Neural crest cell (in vitro differentiated cells): ENCODE measurements around the gene C20orf202. TPM values are rescaled to one million over a fixed set of nuclear protein-coding genes. Genes with fewer than 3 reads are reported as not detected.

Experiments
- DNase-seq: peaks from one replicate; pipeline ENCODE4 v3.0.0; 2021; ENCODE audit warnings: low read depth, mixed read lengths, low spot score
- H3K27ac Mint-ChIP-seq: one replicate; pipeline ENCODE4 v1.8.0; 2021; ENCODE audit warnings: mild to moderate bottlenecking, mixed read lengths; ENCODE audit not compliant: unreplicated experiment
- H3K27me3 Mint-ChIP-seq: 2 replicates; pipeline ENCODE4 v1.8.0; 2021; ENCODE audit warnings: low read depth, mild to moderate bottlenecking, mixed read lengths
- H3K36me3 Mint-ChIP-seq: 2 replicates; pipeline ENCODE4 v1.8.0; 2021; ENCODE audit warnings: low read depth, mild to moderate bottlenecking, mixed read lengths
- H3K4me1 Mint-ChIP-seq: 2 replicates; pipeline ENCODE4 v1.8.0; 2021; ENCODE audit warnings: mixed read lengths
- H3K4me3 Mint-ChIP-seq: one replicate; pipeline ENCODE4 v1.8.0; 2021; ENCODE audit warnings: mild to moderate bottlenecking, mixed read lengths
- H3K9me3 Mint-ChIP-seq: 2 replicates; pipeline ENCODE4 v1.8.0; 2021; ENCODE audit warnings: mixed read lengths
- total RNA-seq: library from RNA; stranded (reverse); gene quantifications from 2 replicates; pipeline ENCODE4 v1.2.1, GENCODE V29; 2021
- TF ChIP-seq, protein P1 (sequence below): fragments of 200-600 bp; sonication (generic); conservative IDR thresholded peaks from 2 replicates; pipeline ENCODE4 v1.5.0; 2021; ENCODE audit warnings: antibody characterized with exemption, mild to moderate bottlenecking

C20orf202 gene
- total RNA-seq, 1 donor from 2014 or later = 0.23 TPM

DNA sequence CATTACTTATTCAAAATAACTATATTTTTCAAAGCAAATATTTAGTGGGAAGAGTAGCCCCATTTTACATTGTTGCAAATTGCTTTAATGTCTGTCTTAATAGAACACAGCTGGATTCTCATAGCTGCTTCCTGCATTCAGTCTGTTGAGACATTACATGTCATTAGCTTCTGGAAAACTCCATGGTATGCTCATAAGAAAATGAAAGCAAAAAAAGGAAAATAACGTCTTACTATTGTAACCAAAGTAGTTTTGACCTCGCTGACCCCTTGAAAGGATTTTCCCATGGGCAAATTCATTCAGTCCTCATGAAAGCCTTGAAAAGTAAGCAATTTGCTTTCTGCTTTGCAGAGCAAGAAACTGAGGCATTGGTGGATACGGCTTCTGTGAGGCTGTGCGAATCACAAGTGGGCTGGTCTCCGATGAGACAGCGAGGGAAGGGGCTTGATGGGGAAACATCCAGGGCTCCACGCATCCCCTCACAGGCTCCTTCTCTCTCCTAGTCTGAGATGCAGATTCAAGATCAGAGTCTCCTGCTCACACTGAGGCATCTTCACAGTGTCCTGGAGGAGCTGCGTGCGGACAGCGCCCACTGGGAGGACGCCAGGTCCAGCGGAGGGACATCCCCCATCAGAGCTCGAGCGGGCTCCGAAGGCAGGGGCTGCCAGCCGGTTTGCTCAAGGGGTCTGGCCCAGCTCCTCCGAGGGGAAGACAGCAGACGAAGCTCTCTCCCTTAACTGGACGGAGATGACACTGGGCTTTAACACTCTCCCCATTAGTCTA, 3.3 kb downstream of the C20orf202 start:
- H3K36me3 Mint-ChIP-seq = no peaks in the 10 kb centered on the region
- H3K4me1 Mint-ChIP-seq = no peaks in the 10 kb centered on the region
- H3K4me3 Mint-ChIP-seq = no peak overlapping the region
- TF ChIP-seq, protein P1, sequence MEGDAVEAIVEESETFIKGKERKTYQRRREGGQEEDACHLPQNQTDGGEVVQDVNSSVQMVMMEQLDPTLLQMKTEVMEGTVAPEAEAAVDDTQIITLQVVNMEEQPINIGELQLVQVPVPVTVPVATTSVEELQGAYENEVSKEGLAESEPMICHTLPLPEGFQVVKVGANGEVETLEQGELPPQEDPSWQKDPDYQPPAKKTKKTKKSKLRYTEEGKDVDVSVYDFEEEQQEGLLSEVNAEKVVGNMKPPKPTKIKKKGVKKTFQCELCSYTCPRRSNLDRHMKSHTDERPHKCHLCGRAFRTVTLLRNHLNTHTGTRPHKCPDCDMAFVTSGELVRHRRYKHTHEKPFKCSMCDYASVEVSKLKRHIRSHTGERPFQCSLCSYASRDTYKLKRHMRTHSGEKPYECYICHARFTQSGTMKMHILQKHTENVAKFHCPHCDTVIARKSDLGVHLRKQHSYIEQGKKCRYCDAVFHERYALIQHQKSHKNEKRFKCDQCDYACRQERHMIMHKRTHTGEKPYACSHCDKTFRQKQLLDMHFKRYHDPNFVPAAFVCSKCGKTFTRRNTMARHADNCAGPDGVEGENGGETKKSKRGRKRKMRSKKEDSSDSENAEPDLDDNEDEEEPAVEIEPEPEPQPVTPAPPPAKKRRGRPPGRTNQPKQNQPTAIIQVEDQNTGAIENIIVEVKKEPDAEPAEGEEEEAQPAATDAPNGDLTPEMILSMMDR = no peak
- H3K27ac Mint-ChIP-seq = no peak overlapping the region
- no peaks in the 10 kb centered on the region for H3K9me3 Mint-ChIP-seq
- no peak for DNase-seq
- H3K27me3 Mint-ChIP-seq = peaks cover 37% of the 10 kb centered on the region

DNA sequence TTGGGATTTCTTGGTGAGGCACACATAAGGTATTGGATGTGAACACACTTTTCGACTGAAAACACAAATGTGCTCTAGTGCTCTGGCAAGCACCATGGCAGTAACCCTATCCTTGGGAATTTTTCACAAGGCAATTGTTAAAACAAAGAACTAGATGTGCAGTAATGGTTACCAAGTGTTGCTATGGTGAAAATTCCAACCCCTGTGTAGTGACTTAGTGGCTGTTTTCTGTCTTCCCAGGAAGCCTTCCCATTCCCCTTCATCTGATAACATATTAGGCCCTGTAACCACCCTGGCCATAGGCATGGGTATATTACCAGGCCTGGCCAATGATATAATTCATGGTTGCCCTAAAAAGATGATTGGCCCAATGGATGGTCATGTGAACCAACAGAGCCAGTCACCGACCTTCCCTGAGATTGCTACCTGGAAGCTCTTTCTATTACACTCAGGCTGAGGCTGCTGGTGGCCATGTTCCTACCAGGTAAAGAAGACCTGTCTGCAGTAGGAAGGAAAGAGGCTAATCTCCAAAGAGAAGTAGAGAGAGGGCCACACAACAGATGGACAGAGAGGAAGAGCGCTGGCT, 4.1 kb downstream of the C20orf202 start:
- no peak overlapping the region for H3K4me3 Mint-ChIP-seq
- TF ChIP-seq, protein P1 = no peak
- no peaks in the 10 kb centered on the region for H3K9me3 Mint-ChIP-seq
- no peak for DNase-seq
- H3K4me1 Mint-ChIP-seq = no peaks in the 10 kb centered on the region
- no peak overlapping the region for H3K27ac Mint-ChIP-seq
- no peaks in the 10 kb centered on the region for H3K36me3 Mint-ChIP-seq
- H3K27me3 Mint-ChIP-seq = peaks cover 46% of the 10 kb centered on the region

DNA sequence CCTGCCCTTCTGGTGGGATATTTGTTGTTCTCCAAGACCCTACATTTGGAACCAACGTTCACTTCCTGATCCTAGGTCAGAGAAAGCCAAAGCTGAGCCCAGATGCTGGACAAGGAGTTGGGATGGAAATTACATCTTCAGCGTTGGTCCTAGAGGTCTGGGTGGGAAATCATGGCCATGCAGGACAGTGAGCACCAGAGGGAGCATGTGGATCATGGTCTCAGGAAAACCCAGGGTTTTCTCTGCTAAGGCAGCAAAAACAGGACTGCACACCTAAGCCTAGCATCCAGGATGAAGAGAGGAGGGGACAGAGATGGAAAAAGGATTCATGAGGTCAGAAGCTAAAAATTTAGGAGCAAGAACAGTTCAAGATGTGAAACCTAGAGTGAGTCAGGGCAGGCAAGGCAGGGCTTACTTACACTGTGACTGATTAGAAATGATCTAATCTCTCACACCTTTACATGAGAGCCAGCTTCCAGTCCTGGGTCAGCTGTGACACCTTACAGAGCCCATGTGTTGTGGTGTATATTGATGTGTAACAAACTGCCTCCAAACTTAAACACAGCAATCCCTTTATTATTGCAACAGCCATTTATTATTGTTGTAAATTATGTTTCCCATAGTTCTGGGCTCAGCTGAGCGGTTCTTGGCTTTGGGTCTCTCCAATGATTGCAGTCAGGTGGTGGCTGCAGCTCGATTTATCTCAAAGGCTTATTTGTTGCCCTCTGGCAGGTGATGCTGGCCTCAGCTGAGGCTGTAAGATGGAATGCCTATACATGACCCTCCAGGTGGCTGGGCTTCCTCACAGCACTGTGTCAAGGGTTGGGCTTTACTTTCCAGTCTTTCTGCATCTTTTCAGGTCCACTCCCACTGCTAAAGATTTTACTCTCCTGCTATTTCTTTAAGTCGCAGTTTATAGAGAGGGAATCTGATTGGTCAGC, 6.5 kb downstream of the C20orf202 start:
- no peaks in the 10 kb centered on the region for H3K4me1 Mint-ChIP-seq
- H3K27me3 Mint-ChIP-seq = peaks cover 67% of the 10 kb centered on the region
- H3K36me3 Mint-ChIP-seq = no peaks in the 10 kb centered on the region
- no peak overlapping the region for H3K27ac Mint-ChIP-seq
- H3K4me3 Mint-ChIP-seq = no peak overlapping the region
- DNase-seq = no peak
- no peaks in the 10 kb centered on the region for H3K9me3 Mint-ChIP-seq
- TF ChIP-seq, protein P1 = no peak

DNA sequence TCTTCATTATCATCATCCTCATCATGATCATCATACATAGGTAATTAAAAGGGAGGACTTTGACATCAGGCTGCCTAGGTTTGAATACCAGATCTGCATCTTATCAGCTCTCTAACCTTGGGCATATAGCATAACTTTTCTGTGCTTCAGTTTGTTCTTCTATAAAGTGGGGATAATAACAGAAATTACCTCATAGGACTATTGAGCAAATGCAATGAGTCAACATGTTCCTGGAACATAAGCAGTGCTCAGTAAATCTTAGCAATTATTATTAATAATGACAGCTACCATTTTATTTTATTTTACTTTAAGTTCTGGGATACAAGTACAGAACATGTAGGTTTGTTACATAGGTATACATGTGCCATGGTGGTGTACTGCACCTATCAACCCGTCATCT, 7.2 kb downstream of the C20orf202 start:
- Mint-ChIP-seq H3K4me1 (no peaks in the 10 kb centered on the region), H3K4me3 (no peak overlapping the region), H3K27me3 (peaks cover 75% of the 10 kb centered on the region)

DNA sequence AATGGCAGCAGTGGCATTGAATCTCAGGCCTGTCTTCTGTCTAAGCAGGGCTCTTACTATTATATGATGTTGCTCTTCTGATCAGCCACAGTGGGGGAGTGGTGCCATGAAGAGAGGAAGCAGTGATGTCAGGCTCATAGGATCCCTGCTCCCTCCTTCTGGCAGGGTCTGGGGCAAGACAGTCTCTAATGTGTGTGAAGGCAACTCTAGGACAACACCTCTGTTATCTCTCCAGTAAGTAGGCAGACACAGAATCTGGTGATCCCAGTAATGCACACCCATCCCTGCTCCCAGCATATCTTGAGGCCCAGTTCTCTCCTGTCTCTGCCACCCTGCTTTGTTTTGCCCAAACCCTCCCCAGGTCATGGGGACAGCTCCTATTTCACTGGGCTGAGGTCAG, 8.8 kb downstream of the C20orf202 start:
- Mint-ChIP-seq H3K4me1 (no peaks in the 10 kb centered on the region), H3K9me3 (no peaks in the 10 kb centered on the region), H3K4me3 (no peak overlapping the region), H3K27me3 (peaks cover 77% of the 10 kb centered on the region), H3K27ac (no peak overlapping the region), H3K36me3 (no peaks in the 10 kb centered on the region)
- TF ChIP-seq, protein P1 = no peak
- DNase-seq = no peak

More for the DNA sequence above, 7.2 kb downstream of the C20orf202 start:
- H3K9me3 Mint-ChIP-seq = no peaks in the 10 kb centered on the region
- TF ChIP-seq, protein P1 = no peak
- no peak overlapping the region for H3K27ac Mint-ChIP-seq
- no peaks in the 10 kb centered on the region for H3K36me3 Mint-ChIP-seq
- no peak for DNase-seq
